Natural killer cell treated with Interleukin-12 subunit alpha and Interleukin-12 subunit beta and Interleukin-15 and Interleukin-18, amount 100 ng/mL, for 72 hours (primary cell): ENCODE data around the gene MPST. TPM values are rescaled to one million over a fixed set of nuclear protein-coding genes. Genes with fewer than 3 reads are reported as not detected.

Experiments
- ATAC-seq, 2 donors: fragments of 150-1000 bp; cut with Tn5 transposase in 1 of 2; sonication (Bioruptor Pico), chemical (Tn5 transposase) in 1 of 2; 2 replicates each; pipeline ENCODE4 v1.10.0; 2021
- DNase-seq: peaks from one replicate; pipeline ENCODE4 v3.0.0; 2022; ENCODE audit warnings: low spot score
- H3K27ac Mint-ChIP-seq, 2 donors: 1 replicate in 1 of 2; 2 replicates in 1 of 2; pipeline ENCODE4 v1.8.0; 2022; ENCODE audit warnings: mixed read lengths in 2 of 2, mild to moderate bottlenecking in 1 of 2, moderate library complexity in 1 of 2
- H3K27me3 Mint-ChIP-seq, 2 donors: 1 replicate in 1 of 2; 2 replicates in 1 of 2; pipeline ENCODE4 v1.8.0; 2022; ENCODE audit warnings: mixed read lengths in 2 of 2
- H3K36me3 Mint-ChIP-seq: one replicate; pipeline ENCODE4 v1.8.0; 2022; ENCODE audit warnings: mixed read lengths
- H3K4me1 Mint-ChIP-seq, 2 donors: 1 replicate in 1 of 2; 2 replicates in 1 of 2; pipeline ENCODE4 v1.8.0; 2022; ENCODE audit warnings: low read depth in 2 of 2, mixed read lengths in 2 of 2, mild to moderate bottlenecking in 1 of 2
- H3K4me3 Mint-ChIP-seq: one replicate; pipeline ENCODE4 v1.8.0; 2022; ENCODE audit warnings: mixed read lengths
- H3K9me3 Mint-ChIP-seq: 2 replicates; pipeline ENCODE4 v1.8.0; 2022; ENCODE audit warnings: mixed read lengths
- total RNA-seq, 2 donors: library from RNA; stranded (reverse); gene quantifications; one replicate each; pipeline ENCODE4 v1.2.3, GENCODE V29; 2022

The MPST gene
- total RNA-seq, 2 donors from 2014 or later = 27.6 to 51.1 TPM

- no peaks in the 10 kb centered on the region for H3K36me3 Mint-ChIP-seq
- H3K4me1 Mint-ChIP-seq = peaks cover 0 to 5% of the 10 kb centered on the region in 2 donors
- H3K27me3 Mint-ChIP-seq = peaks cover 6 to 7% of the 10 kb centered on the region in 2 donors
- ATAC-seq (no peak), DNase-seq (no peak)
- H3K9me3 Mint-ChIP-seq = no peaks in the 10 kb centered on the region
- no peak overlapping the region for H3K27ac Mint-ChIP-seq
- no peak overlapping the region for H3K4me3 Mint-ChIP-seq
Measured at GRCh38 chr22:37036655-37037377, 17.3 kb downstream of the MPST start.

- no peak for DNase-seq
- Mint-ChIP-seq H3K9me3 (no peaks in the 10 kb centered on the region), H3K4me3 (no peak overlapping the region), H3K27me3 (peaks cover 6 to 7% of the 10 kb centered on the region in 2 donors), H3K27ac (no peak overlapping the region), H3K36me3 (no peaks in the 10 kb centered on the region), H3K4me1 (peaks cover 0 to 5% of the 10 kb centered on the region in 2 donors)
- no peak for ATAC-seq
Measured at GRCh38 chr22:37037669-37038068, 18.1 kb downstream of the MPST start.

GRCh38 chr22:37039466-37039865, 19.9 kb downstream of the MPST start:
- H3K4me1 Mint-ChIP-seq = peaks cover 0 to 5% of the 10 kb centered on the region in 2 donors
- no peak for ATAC-seq
- no peaks in the 10 kb centered on the region for H3K9me3 Mint-ChIP-seq
- no peak overlapping the region for H3K27ac Mint-ChIP-seq
- DNase-seq = no peak
- no peaks in the 10 kb centered on the region for H3K36me3 Mint-ChIP-seq
- H3K27me3 Mint-ChIP-seq = peaks cover 6 to 7% of the 10 kb centered on the region in 2 donors
- no peak overlapping the region for H3K4me3 Mint-ChIP-seq

- H3K4me1 Mint-ChIP-seq = peaks cover 0 to 9% of the 10 kb centered on the region in 2 donors
- H3K27me3 Mint-ChIP-seq = peaks cover 0 to 3% of the 10 kb centered on the region in 2 donors
- no peak for ATAC-seq
- no peaks in the 10 kb centered on the region for H3K9me3 Mint-ChIP-seq
- no peak for DNase-seq
- H3K27ac Mint-ChIP-seq = no peak overlapping the region
- H3K4me3 Mint-ChIP-seq = no peak overlapping the region
- no peaks in the 10 kb centered on the region for H3K36me3 Mint-ChIP-seq
Measured at GRCh38 chr22:37043209-37043827, 23.8 kb downstream of the MPST start.

- Mint-ChIP-seq H3K27me3 (peaks cover 0 to 3% of the 10 kb centered on the region in 2 donors), H3K4me1 (peaks cover 0 to 9% of the 10 kb centered on the region in 2 donors), H3K27ac (no peak overlapping the region), H3K4me3 (no peak overlapping the region), H3K36me3 (no peaks in the 10 kb centered on the region), H3K9me3 (no peaks in the 10 kb centered on the region)
- ATAC-seq (peak; percentile 84 to 86), DNase-seq (peak; percentile 71)
Measured at GRCh38 chr22:37043828-37044538, 24.4 kb downstream of the MPST start.

- DNase-seq (no peak), ATAC-seq (no peak)
- H3K9me3 Mint-ChIP-seq = no peaks in the 10 kb centered on the region
- peaks cover 0 to 3% of the 10 kb centered on the region in 2 donors for H3K27me3 Mint-ChIP-seq
- H3K4me3 Mint-ChIP-seq = no peak overlapping the region
- H3K36me3 Mint-ChIP-seq = no peaks in the 10 kb centered on the region
- H3K4me1 Mint-ChIP-seq = peaks cover 0 to 9% of the 10 kb centered on the region in 2 donors
- H3K27ac Mint-ChIP-seq = no peak overlapping the region
Measured at GRCh38 chr22:37044634-37045625, 25.4 kb downstream of the MPST start.

- Mint-ChIP-seq H3K4me3 (no peak overlapping the region), H3K36me3 (no peaks in the 10 kb centered on the region), H3K9me3 (no peaks in the 10 kb centered on the region), H3K27me3 (peaks cover 0 to under 1% of the 10 kb centered on the region in 2 donors), H3K4me1 (peaks cover 0 to 5% of the 10 kb centered on the region in 2 donors), H3K27ac (no peak overlapping the region)
- no peak for ATAC-seq
- DNase-seq = no peak
Measured at GRCh38 chr22:37045958-37046357, 26.4 kb downstream of the MPST start.

- Mint-ChIP-seq H3K4me1 (peaks cover 0 to 4% of the 10 kb centered on the region in 2 donors), H3K9me3 (no peaks in the 10 kb centered on the region), H3K27ac (no peak overlapping the region), H3K4me3 (no peak overlapping the region), H3K36me3 (no peaks in the 10 kb centered on the region), H3K27me3 (no peaks in the 10 kb centered on the region)
- no peak for DNase-seq
- no peak for ATAC-seq
Measured at GRCh38 chr22:37046589-37046988, 27.0 kb downstream of the MPST start.

- Mint-ChIP-seq H3K27me3 (no peaks in the 10 kb centered on the region), H3K36me3 (no peaks in the 10 kb centered on the region), H3K4me1 (peaks cover 0 to 4% of the 10 kb centered on the region in 2 donors), H3K9me3 (no peaks in the 10 kb centered on the region), H3K27ac (no peak overlapping the region), H3K4me3 (no peak overlapping the region)
- ATAC-seq (no peak), DNase-seq (no peak)
Measured at GRCh38 chr22:37047006-37047405, 27.5 kb downstream of the MPST start.

- no peaks in the 10 kb centered on the region for H3K36me3 Mint-ChIP-seq
Measured at GRCh38 chr22:37048133-37048532, 28.6 kb downstream of the MPST start.

GRCh38 chr22:37049224-37049623, 29.7 kb downstream of the MPST start:
- Mint-ChIP-seq H3K4me3 (no peak overlapping the region), H3K27me3 (no peaks in the 10 kb centered on the region), H3K27ac (no peak overlapping the region), H3K4me1 (peaks cover 9 to 11% of the 10 kb centered on the region in 2 donors), H3K9me3 (no peaks in the 10 kb centered on the region), H3K36me3 (no peaks in the 10 kb centered on the region)
- ATAC-seq (no peak), DNase-seq (no peak)

More at GRCh38 chr22:37048133-37048532, 28.6 kb downstream of the MPST start:
- H3K9me3 Mint-ChIP-seq = no peaks in the 10 kb centered on the region
- H3K4me1 Mint-ChIP-seq = peaks cover 8 to 9% of the 10 kb centered on the region in 2 donors
- no peak overlapping the region for H3K4me3 Mint-ChIP-seq
- no peak overlapping the region for H3K27ac Mint-ChIP-seq
- ATAC-seq (no peak), DNase-seq (no peak)
- no peaks in the 10 kb centered on the region for H3K27me3 Mint-ChIP-seq

- ATAC-seq = no peak
- Mint-ChIP-seq H3K4me1 (peaks cover 5 to 11% of the 10 kb centered on the region in 2 donors), H3K27me3 (no peaks in the 10 kb centered on the region), H3K9me3 (no peaks in the 10 kb centered on the region), H3K36me3 (no peaks in the 10 kb centered on the region), H3K4me3 (peak overlapping the region; percentile 65), H3K27ac (no peak overlapping the region)
- DNase-seq = no peak
Measured at GRCh38 chr22:37050913-37051312, 31.4 kb downstream of the MPST start.
